ENCODE data around the gene C6orf120. TPM values are rescaled to one million over a fixed set of nuclear protein-coding genes. Genes with fewer than 3 reads are reported as not detected.

The C6orf120 gene
- total and polyA plus RNA-seq, 2 of the 13 experiments (the other 11 are each of a cell fraction or from before 2014, with no cell fraction given), result 21.7 to 29.9 TPM

DNA sequence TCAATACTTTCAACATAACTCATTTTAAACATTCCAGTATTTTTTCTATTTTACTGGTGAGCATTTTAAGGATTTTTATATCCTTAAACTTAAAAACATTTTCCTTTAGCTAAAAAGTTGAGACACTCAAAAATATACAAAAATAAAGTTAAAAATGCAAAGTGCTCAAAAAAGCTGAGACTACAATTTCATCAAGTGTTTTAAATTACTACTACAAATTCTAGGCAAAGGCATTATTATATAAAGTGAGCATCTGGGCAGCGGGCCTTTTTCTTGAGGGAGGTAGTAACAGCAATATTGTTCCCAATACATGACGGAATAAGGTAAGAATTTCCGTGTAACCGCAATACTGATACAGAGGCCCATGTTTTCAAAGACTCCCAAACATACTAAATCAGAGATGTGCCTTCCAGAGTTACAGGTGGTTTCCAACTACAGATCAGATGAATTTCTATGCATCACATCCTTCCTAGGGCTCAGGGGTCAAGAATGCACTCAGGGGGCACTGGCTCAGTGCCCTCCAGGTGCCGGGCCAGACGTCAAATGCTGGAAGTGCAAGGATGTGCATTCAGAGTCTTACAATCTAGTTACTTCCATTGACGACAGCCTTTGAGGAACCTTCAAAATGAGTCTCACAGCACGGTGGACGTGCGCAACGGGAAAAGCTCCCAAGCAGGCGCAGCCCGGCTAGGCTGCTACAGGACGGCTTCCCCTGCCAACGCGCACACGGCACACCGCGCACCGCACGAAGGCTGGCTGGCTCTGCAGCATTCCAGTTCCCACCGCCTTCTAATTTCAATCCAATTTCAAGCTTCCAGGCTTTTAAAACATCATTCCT is 20.7 kb downstream of the C6orf120 start (continued):
- TF ChIP-seq ZNF296 (CRISPR knock-in tag; conservative IDR thresholded peaks at IDR 0.05) (no peak), ZBTB7B (CRISPR knock-in tag; IDR thresholded peaks at IDR 0.05) (0 out of 2 replicates have a peak, but pooled peaks have one; percentile 9), RARG (CRISPR knock-in tag; IDR thresholded peaks at IDR 0.05; ENCODE audit: low read depth) (no peak), ZNF629 (CRISPR knock-in tag; conservative IDR thresholded peaks at IDR 0.05) (no peak), ZSCAN30 (CRISPR knock-in tag; IDR thresholded peaks at IDR 0.05) (no peak), ZNF260 (CRISPR knock-in tag; IDR thresholded peaks at IDR 0.05; ENCODE audit: borderline replicate concordance, low read depth) (no peak), DPF2 (CRISPR knock-in tag; IDR thresholded peaks at IDR 0.05; ENCODE audit: borderline replicate concordance, low read depth) (no peak), KMT2A (CRISPR knock-in tag; IDR thresholded peaks at IDR 0.05) (peak; percentile 89), ZNF570 (CRISPR knock-in tag; IDR thresholded peaks at IDR 0.05; ENCODE audit: borderline replicate concordance) (no peak), TEAD3 (CRISPR knock-in tag; optimal IDR thresholded peaks at IDR 0.05; ENCODE audit: borderline replicate concordance) (no peak), HNRNPH1 (optimal IDR thresholded peaks at IDR 0.05; ENCODE audit: low read depth, low read length) (no peak), ZNF772 (CRISPR knock-in tag; IDR thresholded peaks at IDR 0.05) (no peak), KDM1A (CRISPR knock-in tag; IDR thresholded peaks at IDR 0.05) (no peak)
- TF ChIP-seq, protein P1, sequence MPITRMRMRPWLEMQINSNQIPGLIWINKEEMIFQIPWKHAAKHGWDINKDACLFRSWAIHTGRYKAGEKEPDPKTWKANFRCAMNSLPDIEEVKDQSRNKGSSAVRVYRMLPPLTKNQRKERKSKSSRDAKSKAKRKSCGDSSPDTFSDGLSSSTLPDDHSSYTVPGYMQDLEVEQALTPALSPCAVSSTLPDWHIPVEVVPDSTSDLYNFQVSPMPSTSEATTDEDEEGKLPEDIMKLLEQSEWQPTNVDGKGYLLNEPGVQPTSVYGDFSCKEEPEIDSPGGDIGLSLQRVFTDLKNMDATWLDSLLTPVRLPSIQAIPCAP (CRISPR knock-in tag; IDR thresholded peaks at IDR 0.05; ENCODE audit: low read depth), result no peak
- TF ChIP-seq, protein P2, sequence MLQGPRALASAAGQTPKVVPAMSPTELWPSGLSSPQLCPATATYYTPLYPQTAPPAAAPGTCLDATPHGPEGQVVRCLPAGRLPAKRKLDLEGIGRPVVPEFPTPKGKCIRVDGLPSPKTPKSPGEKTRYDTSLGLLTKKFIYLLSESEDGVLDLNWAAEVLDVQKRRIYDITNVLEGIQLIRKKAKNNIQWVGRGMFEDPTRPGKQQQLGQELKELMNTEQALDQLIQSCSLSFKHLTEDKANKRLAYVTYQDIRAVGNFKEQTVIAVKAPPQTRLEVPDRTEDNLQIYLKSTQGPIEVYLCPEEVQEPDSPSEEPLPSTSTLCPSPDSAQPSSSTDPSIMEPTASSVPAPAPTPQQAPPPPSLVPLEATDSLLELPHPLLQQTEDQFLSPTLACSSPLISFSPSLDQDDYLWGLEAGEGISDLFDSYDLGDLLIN (CRISPR knock-in tag; IDR thresholded peaks at IDR 0.05; ENCODE audit: borderline replicate concordance), result no peak
- TF ChIP-seq, protein P3, sequence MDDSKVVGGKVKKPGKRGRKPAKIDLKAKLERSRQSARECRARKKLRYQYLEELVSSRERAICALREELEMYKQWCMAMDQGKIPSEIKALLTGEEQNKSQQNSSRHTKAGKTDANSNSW (CRISPR knock-in tag; IDR thresholded peaks at IDR 0.05; ENCODE audit: borderline replicate concordance), result no peak
- TF ChIP-seq, protein P4, sequence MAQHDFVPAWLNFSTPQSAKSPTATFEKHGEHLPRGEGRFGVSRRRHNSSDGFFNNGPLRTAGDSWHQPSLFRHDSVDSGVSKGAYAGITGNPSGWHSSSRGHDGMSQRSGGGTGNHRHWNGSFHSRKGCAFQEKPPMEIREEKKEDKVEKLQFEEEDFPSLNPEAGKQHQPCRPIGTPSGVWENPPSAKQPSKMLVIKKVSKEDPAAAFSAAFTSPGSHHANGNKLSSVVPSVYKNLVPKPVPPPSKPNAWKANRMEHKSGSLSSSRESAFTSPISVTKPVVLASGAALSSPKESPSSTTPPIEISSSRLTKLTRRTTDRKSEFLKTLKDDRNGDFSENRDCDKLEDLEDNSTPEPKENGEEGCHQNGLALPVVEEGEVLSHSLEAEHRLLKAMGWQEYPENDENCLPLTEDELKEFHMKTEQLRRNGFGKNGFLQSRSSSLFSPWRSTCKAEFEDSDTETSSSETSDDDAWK (CRISPR knock-in tag; IDR thresholded peaks at IDR 0.05), result no peak
- TF ChIP-seq, protein P5, sequence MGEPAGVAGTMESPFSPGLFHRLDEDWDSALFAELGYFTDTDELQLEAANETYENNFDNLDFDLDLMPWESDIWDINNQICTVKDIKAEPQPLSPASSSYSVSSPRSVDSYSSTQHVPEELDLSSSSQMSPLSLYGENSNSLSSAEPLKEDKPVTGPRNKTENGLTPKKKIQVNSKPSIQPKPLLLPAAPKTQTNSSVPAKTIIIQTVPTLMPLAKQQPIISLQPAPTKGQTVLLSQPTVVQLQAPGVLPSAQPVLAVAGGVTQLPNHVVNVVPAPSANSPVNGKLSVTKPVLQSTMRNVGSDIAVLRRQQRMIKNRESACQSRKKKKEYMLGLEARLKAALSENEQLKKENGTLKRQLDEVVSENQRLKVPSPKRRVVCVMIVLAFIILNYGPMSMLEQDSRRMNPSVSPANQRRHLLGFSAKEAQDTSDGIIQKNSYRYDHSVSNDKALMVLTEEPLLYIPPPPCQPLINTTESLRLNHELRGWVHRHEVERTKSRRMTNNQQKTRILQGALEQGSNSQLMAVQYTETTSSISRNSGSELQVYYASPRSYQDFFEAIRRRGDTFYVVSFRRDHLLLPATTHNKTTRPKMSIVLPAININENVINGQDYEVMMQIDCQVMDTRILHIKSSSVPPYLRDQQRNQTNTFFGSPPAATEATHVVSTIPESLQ (CRISPR knock-in tag; conservative IDR thresholded peaks at IDR 0.05), result no peak
- TF ChIP-seq, protein P6, sequence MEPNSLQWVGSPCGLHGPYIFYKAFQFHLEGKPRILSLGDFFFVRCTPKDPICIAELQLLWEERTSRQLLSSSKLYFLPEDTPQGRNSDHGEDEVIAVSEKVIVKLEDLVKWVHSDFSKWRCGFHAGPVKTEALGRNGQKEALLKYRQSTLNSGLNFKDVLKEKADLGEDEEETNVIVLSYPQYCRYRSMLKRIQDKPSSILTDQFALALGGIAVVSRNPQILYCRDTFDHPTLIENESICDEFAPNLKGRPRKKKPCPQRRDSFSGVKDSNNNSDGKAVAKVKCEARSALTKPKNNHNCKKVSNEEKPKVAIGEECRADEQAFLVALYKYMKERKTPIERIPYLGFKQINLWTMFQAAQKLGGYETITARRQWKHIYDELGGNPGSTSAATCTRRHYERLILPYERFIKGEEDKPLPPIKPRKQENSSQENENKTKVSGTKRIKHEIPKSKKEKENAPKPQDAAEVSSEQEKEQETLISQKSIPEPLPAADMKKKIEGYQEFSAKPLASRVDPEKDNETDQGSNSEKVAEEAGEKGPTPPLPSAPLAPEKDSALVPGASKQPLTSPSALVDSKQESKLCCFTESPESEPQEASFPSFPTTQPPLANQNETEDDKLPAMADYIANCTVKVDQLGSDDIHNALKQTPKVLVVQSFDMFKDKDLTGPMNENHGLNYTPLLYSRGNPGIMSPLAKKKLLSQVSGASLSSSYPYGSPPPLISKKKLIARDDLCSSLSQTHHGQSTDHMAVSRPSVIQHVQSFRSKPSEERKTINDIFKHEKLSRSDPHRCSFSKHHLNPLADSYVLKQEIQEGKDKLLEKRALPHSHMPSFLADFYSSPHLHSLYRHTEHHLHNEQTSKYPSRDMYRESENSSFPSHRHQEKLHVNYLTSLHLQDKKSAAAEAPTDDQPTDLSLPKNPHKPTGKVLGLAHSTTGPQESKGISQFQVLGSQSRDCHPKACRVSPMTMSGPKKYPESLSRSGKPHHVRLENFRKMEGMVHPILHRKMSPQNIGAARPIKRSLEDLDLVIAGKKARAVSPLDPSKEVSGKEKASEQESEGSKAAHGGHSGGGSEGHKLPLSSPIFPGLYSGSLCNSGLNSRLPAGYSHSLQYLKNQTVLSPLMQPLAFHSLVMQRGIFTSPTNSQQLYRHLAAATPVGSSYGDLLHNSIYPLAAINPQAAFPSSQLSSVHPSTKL (CRISPR knock-in tag; IDR thresholded peaks at IDR 0.05), result no peak
